Right lobe of liver (tissue), 6 donors: ENCODE measurements around the gene CATSPERD. TPM values are rescaled to one million over a fixed set of nuclear protein-coding genes. Genes with fewer than 3 reads are reported as not detected.

Experiments used
- ATAC-seq, 4 donors: fragments of 200-7000 bp; cut with Tn5 transposase; one replicate each; pipeline ENCODE4 v1.9.1; 2020; ENCODE audit warnings: mild to moderate bottlenecking in 4 of 4, moderate library complexity in 4 of 4
- DNase-seq, 3 donors: peaks; one replicate each; pipeline ENCODE4 v3.0.0-alpha.2; 2020
- H3K27ac ChIP-seq, 3 donors: fragments of 200-600 bp; one replicate each; pipeline ENCODE4 v1.8.0; 2022
- H3K27me3 ChIP-seq, 2 donors: fragments of 200-600 bp; one replicate each; pipeline ENCODE4 v1.8.0; 2022
- H3K36me3 ChIP-seq, 4 donors: fragments of 200-600 bp; sonication (generic) in 1 of 4; one replicate each; pipeline versions ENCODE4 v1.5.1 to v1.8.0; 2017 to 2022; ENCODE audit warnings: control low read depth in 1 of 4
- H3K4me1 ChIP-seq, 4 donors: fragments of 200-600 bp; sonication (generic) in 1 of 4; one replicate each; pipeline versions ENCODE4 v1.5.1 to v1.8.0; 2017 to 2022; ENCODE audit warnings: control low read depth in 1 of 4
- H3K4me3 ChIP-seq, 3 donors: fragments of 200-600 bp; one replicate each; pipeline ENCODE4 v1.8.0; 2022
- H3K9me3 ChIP-seq, 4 donors: fragments of 200-600 bp; sonication (generic) in 1 of 4; one replicate each; pipeline versions ENCODE4 v1.5.1 to v1.8.0; 2017 to 2022; ENCODE audit warnings: control low read depth in 1 of 4
- CTCF ChIP-seq, 4 donors: fragments of 200-600 bp in 3 of 4; fragments of 450-650 bp in 1 of 4; IDR thresholded peaks; one replicate each; pipeline versions ENCODE4 v1.5.1 to v1.8.0; 2016 to 2022; ENCODE audit warnings: antibody characterized with exemption in 4 of 4, mild to moderate bottlenecking in 2 of 4
- POLR2A ChIP-seq: fragments of 450-650 bp; IDR thresholded peaks from one replicate; pipeline ENCODE4 v1.6.1; 2017; ENCODE audit warnings: antibody characterized with exemption, mild to moderate bottlenecking
- WGBS: methylation state at CpG from one replicate; pipeline ENCODE4 v1.1.6; 2018; ENCODE audit warnings: low coverage, low lambda C conversion rate; ENCODE audit not compliant: insufficient coverage; ENCODE audit errors: missing lambda C conversion rate; 5-methylcytosine and 5-hydroxymethylcytosine counted together
- intact Hi-C, 2 donors: fragments of 100-400 bp; cut with DNase I; formaldehyde crosslinking; loops; one replicate each; pipeline versions ENCODE4 v1.11.2 to v1.14.1; 2022
- total RNA-seq, 6 experiments: library from RNA; depleted of rRNA in 2 of 6; stranded (reverse); fragments of >200 nt in 2 of 6; fragmentation: NEBNext Ultra II Directional in 3 of 6; extraction: Animal tissue kit (Norgen Biotek cat#: 25700) in 3 of 6; gene quantifications; one replicate each; pipeline versions ENCODE4 v1.1.0 to v1.2.4, GENCODE V29; 2016 to 2023
- donor health status: DM: no; HTN: yes; CAD: no.
- donor health status: DM: no; HTN: no; CAD: no.
- donor health status: DM: no; HTN: no; CAD: no.
- donor health status: DM: no; HTN: yes; CAD: no.
- donor health status: DM: no; HTN: yes; CAD: no.

CATSPERD gene
- total RNA-seq, 6 experiments from 2014 or later = not detected

DNA sequence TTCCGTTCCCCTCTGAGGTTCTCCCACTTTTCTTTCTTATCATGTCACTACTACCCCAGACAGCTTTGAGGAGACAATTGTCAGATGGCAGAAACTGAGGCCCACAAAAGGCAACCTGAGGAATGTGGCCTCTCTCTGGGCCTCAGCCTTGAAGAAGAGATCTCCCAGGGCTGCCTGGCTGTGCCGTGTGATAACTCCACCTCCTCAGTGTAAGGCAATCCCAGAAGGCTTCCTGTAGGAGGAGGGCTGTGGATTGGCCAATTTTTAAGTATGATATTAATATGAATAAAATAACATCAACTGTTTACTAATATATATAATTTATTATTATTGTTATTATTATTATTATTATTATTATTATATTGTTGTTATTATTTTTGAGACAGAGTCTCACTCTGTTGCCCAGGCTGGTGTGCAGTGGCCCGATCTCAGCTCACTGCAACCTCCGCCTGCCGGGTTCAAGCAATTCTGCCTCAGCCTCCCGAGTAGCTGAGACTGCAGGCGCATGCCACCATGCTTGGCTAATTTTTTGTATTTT is 75.0 kb downstream of the CATSPERD start:
- Histone ChIP-seq H3K4me1 (peaks cover 3 to 30% (median 14%) of the 10 kb centered on the region in 4 donors), H3K27ac (no peak overlapping the region), H3K4me3 (no peak overlapping the region), H3K36me3 (no peaks in the 10 kb centered on the region), H3K27me3 (no peaks in the 10 kb centered on the region), H3K9me3 (no peaks in the 10 kb centered on the region)
- TF ChIP-seq POLR2A (no peak), CTCF (IDR thresholded peaks at IDR 0.05) (no peak)
- ATAC-seq = no peak
- intact Hi-C loops = no loop called here
- 93% methylated on average over 7 of the region's 7 CpGs for WGBS
- no peak for DNase-seq

DNA sequence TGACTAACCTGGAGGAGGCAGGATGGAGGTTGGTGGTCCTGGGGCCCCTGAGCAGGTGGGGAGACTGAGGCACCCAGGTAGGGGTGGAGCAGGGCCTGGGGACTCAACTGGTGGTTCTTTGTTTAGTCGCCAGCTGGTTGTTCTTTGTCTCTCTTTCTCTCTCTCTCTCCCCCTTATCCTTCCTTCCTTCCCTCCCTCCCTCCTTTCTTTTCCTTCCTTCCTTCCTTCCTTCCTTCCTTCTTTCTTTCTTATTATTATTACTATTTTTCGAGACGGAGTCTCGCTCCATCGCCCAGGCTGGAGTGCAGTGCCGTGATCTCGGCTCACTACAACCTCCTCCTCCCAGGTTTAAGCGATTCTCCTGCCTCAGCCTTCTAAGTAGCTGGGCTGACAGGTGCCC is 77.8 kb downstream of the CATSPERD start:
- ATAC-seq (no peak), DNase-seq (no peak)
- TF ChIP-seq CTCF (IDR thresholded peaks at IDR 0.05) (no peak), POLR2A (no peak)
- no peaks in the 10 kb centered on the region for H3K27me3 ChIP-seq
- no peaks in the 10 kb centered on the region for H3K36me3 ChIP-seq
- H3K9me3 ChIP-seq = no peaks in the 10 kb centered on the region
- H3K4me3 ChIP-seq = no peak overlapping the region
- intact Hi-C loops = no loop called here
- peaks cover 0 to 46% (median 19%) of the 10 kb centered on the region in 4 donors for H3K4me1 ChIP-seq
- H3K27ac ChIP-seq = no peak overlapping the region
- 96% methylated on average over 4 of the region's 8 CpGs for WGBS

DNA sequence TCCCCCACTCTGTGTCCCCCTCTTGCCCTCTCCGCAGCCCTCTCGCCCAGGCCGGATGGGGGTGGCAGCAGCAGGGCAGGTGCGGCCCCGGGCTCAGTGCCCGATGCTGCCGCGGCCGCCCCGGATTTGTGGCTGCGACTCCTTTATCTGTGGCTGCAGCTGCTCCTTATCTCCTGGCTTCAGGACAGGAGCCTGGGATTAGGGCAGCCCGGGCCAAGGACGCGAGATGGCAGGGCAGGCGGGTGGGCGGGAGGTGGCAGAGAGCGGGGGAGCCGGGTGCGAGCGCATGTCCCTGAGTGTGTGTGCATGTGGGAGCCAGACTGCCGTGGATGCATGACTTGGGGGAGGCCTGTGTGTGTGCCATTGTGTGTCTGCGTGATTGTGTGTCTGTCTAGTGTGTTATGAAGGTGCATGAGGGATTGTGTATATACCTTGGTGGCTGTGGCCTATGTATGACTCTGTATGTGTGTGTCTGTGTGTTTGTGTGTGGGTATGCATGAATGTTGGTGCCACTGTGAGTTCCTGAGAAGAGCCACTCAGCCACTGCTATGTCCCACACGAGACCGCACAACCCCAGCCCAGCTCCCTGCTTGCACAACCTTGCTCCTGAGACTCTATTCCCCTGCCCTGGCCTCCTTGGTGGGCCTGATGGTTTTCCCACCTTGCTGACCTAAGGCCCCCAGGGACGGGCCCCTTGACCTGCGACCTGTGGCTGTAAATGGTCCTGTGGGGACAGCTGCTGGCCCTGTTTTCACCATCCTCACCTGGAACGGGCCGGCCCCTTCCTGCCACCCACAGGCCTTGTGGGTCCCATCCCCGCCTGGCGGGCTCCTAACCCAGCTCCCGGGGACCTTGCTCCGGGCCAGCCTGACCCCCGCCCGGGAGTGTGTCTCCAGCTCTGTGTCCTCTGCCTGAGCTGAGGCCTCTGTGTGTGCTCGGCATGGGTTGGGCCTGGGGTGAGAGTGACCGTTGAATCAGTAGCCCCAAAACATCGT is 79.1 kb downstream of the CATSPERD start:
- 11% methylated on average over 14 of the region's 37 CpGs for WGBS
- no peak overlapping the region for H3K4me3 ChIP-seq
- H3K27me3 ChIP-seq = no peaks in the 10 kb centered on the region
- H3K9me3 ChIP-seq = no peaks in the 10 kb centered on the region
- DNase-seq = peak; percentile 65 to 80 (median 79)
- peak overlapping the region; percentile 20 to 67 (median 45) for H3K27ac ChIP-seq
- intact Hi-C loops = loop anchor here in 1 of 2 donors (10.0 kb wide), 1 partner anchor 165 kb away; no protein-coding TSS in a partner anchor
- no peak for TF ChIP-seq POLR2A
- TF ChIP-seq CTCF (IDR thresholded peaks at IDR 0.05) = no peak
- peak; percentile 1 to 35 (median 19) for ATAC-seq
- H3K4me1 ChIP-seq = peaks cover 0 to 49% (median 21%) of the 10 kb centered on the region in 4 donors
- H3K36me3 ChIP-seq = no peaks in the 10 kb centered on the region

DNA sequence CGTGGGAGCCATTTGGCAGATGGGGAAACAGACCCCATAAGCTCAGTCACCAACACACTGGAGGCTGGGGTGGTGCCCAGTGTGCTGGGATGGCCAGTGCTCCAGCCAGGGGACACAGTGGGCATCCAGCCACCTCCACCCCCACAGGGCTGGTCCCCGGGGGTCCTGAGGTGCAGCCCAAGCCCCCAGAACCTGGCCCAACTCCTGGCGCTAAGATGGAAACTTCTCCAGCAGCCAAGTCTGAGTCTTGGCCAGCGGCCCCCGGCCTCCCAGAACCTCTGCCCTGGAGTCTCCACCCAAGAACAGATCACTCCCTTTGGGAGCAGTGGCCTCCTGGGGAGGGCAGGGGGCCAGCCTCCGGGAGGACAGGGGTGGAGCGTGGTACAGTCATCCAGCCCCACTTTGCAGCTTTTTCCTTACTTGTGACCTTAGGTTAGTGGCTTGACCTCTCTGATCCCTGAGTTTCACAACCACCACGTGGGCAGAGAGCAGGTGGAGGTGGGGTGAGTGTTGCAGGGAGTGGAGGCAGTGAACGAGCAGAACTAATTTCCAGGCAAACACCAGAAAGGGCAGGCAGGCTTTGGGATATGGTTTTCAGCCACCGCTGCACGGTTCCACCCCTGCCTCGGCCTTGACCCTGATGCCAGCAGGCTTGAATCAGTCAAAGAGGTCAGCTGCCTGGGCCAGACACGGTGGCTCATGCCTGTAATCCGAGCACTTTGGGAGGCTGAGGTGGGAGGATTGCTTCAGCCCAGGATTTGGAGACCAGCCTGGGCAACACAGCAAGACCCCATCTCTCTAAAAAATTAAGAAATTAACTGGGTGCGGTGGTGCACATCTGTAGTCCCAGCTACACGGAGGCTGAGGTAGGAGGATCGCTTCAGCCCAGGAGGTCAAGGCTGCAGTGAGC is 80.2 kb downstream of the CATSPERD start:
- TF ChIP-seq POLR2A = no peak
- TF ChIP-seq CTCF (IDR thresholded peaks at IDR 0.05) = no peak
- peaks cover 0 to 46% (median 21%) of the 10 kb centered on the region in 4 donors for H3K4me1 ChIP-seq
- no peaks in the 10 kb centered on the region for H3K27me3 ChIP-seq
- H3K9me3 ChIP-seq = no peaks in the 10 kb centered on the region
- ATAC-seq (peak; percentile 53 to 70 (median 59)), DNase-seq (peak; percentile 80 to 93 (median 91))
- no peak overlapping the region for H3K4me3 ChIP-seq
- H3K36me3 ChIP-seq = no peaks in the 10 kb centered on the region
- intact Hi-C loops = loop anchor here in 1 of 2 donors (10.0 kb wide), 1 partner anchor 164 kb away; no protein-coding TSS in a partner anchor
- WGBS = 29% methylated on average over 6 of the region's 17 CpGs
- peak overlapping the region; percentile 38 to 67 (median 45) for H3K27ac ChIP-seq
